GM23248 (cell line): Measurements from ENCODE around the gene PPIP5K2. TPM values are rescaled to one million over a fixed set of nuclear protein-coding genes. Genes with fewer than 3 reads are reported as not detected.
A peak's percentile ranks its signal among the peaks of the same experiment; 100 is the strongest.
"Not testable (repeated sequence)": the region's sequence is repeated elsewhere in the genome, so short reads cannot be mapped to it uniquely, and the experiment has no call there.

Source experiments
- DNase-seq: peaks from one replicate; pipeline ENCODE4 v3.0.0-alpha.2; 2015
- H2AFZ ChIP-seq: fragments of 200-600 bp; sonication (generic); 2 replicates; pipeline ENCODE4 v1.6.1; 2016; ENCODE audit warnings: antibody characterized with exemption
- H3F3A ChIP-seq: fragments of 200-600 bp; sonication (generic); 2 replicates; pipeline ENCODE4 v1.6.1; 2016; ENCODE audit warnings: mild to moderate bottlenecking, antibody characterized with exemption, mixed run types; ENCODE audit not compliant: insufficient read depth
- H3K27ac ChIP-seq: fragments of 200-600 bp; sonication (generic); 2 replicates; pipeline ENCODE4 v1.5.1; 2016; ENCODE audit warnings: mild to moderate bottlenecking
- H3K27me3 ChIP-seq: fragments of 200-600 bp; sonication (generic); replicated peaks from 2 replicates; pipeline ENCODE4 v1.6.1; 2016; ENCODE audit warnings: mild to moderate bottlenecking; ENCODE audit not compliant: insufficient read depth
- H3K36me3 ChIP-seq: fragments of 200-600 bp; sonication (generic); 2 replicates; pipeline ENCODE4 v1.6.1; 2016; ENCODE audit warnings: low read depth, mild to moderate bottlenecking
- H3K4me1 ChIP-seq: fragments of 200-600 bp; sonication (generic); 2 replicates; pipeline ENCODE4 v1.6.1; 2016; ENCODE audit warnings: mild to moderate bottlenecking; ENCODE audit not compliant: insufficient read depth
- H3K4me2 ChIP-seq: fragments of 200-600 bp; sonication (generic); one replicate; pipeline ENCODE4 v1.6.1; 2016; ENCODE audit warnings: mild to moderate bottlenecking; ENCODE audit not compliant: unreplicated experiment
- H3K4me3 ChIP-seq: fragments of 200-600 bp; sonication (generic); 2 replicates; pipeline ENCODE4 v1.5.1; 2016; ENCODE audit warnings: mild to moderate bottlenecking
- H3K79me2 ChIP-seq: fragments of 200-600 bp; sonication (generic); 2 replicates; pipeline ENCODE4 v1.6.1; 2016; ENCODE audit warnings: mild to moderate bottlenecking; ENCODE audit not compliant: insufficient read depth
- H3K9ac ChIP-seq: fragments of 200-600 bp; sonication (generic); 2 replicates; pipeline ENCODE4 v1.6.1; 2016; ENCODE audit warnings: mild to moderate bottlenecking
- H3K9me2 ChIP-seq: fragments of 200-600 bp; sonication (generic); 2 replicates; pipeline ENCODE4 v1.6.1; 2016; ENCODE audit warnings: mixed run types, mild to moderate bottlenecking, moderate library complexity; ENCODE audit not compliant: insufficient read depth
- H3K9me3 ChIP-seq: fragments of 200-600 bp; sonication (generic); one replicate; pipeline ENCODE4 v1.6.1; 2017; ENCODE audit warnings: low read depth
- H4K20me1 ChIP-seq: fragments of 200-600 bp; sonication (generic); 2 replicates; pipeline ENCODE4 v1.6.0; 2016; ENCODE audit not compliant: insufficient read depth
- EZH2 ChIP-seq: fragments of 200-600 bp; sonication (generic); IDR thresholded peaks from 2 replicates; pipeline ENCODE4 v1.6.1; 2018; ENCODE audit warnings: antibody characterized with exemption, mild to moderate bottlenecking; ENCODE audit not compliant: insufficient read depth, poor library complexity, severe bottlenecking
- EZH2phosphoT487 ChIP-seq: fragments of 200-600 bp; sonication (generic); IDR thresholded peaks from 2 replicates; pipeline ENCODE4 v1.6.1; 2018; ENCODE audit warnings: antibody characterized with exemption, moderate library complexity, mild to moderate bottlenecking, low read depth; ENCODE audit not compliant: insufficient read depth
- WGBS, 2 experiments: methylation state at CpG; one replicate each; pipeline ENCODE4 v1.1.6; 2015 to 2017; ENCODE audit warnings: low lambda C conversion rate in 2 of 2, low coverage in 1 of 2; ENCODE audit errors: missing lambda C conversion rate in 2 of 2; 5-methylcytosine and 5-hydroxymethylcytosine counted together
- in situ Hi-C: fragments of 300-500 bp; cut with MboI; formaldehyde crosslinking; loops from 2 replicates; pipeline ENCODE4 v1.15.0; 2020
- polyA plus RNA-seq: library from polyadenylated mRNA; unstranded; fragments of >200 nt; fragmentation: Nextera tagmentation; extraction: Ambion mirVana; gene quantifications from 2 replicates; pipeline ENCODE4 v1.2.1, GENCODE V29; 2016
- total RNA-seq: library from RNA; depleted of rRNA; stranded (reverse); fragments of >200 nt; shearing (Covaris generic); gene quantifications from 2 replicates; pipeline ENCODE4 v1.2.3, GENCODE V29; 2014

PPIP5K2 gene
- total and polyA plus RNA-seq, 2 experiments from 2014 or later = 47.5 to 65.6 TPM

DNA sequence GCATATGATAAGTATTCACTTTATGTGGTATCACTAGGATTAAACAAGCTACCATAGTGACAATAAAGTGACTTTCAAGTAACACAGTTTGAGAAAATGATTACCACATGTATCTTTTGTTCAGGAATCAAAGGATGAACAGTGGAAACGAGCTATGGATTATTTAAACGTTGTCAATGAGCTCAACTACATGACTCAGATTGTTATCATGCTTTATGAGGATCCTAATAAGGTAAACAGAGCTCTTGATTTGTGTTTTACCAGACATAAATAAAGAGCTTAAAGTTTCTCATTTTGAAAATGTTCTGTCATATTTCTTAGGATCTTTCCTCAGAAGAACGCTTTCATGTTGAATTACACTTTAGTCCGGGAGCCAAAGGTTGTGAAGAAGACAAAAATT lies 57.4 kb downstream of the PPIP5K2 start:
- no peaks in the 10 kb centered on the region for H3K9me2 ChIP-seq
- no peaks in the 10 kb centered on the region for H4K20me1 ChIP-seq
- no peak overlapping the region for H3K4me3 ChIP-seq
- H3K79me2 ChIP-seq = no peaks in the 10 kb centered on the region
- TF ChIP-seq EZH2 (no peak), EZH2phosphoT487 (no peak)
- no peaks in the 10 kb centered on the region for H3F3A ChIP-seq
- H3K27ac ChIP-seq = no peak overlapping the region
- no peaks in the 10 kb centered on the region for H3K27me3 ChIP-seq
- DNase-seq = no peak
- 72 to 73% methylated on average over 4 of the region's 4 CpGs for WGBS, 2 experiments
- no peaks in the 10 kb centered on the region for H3K4me1 ChIP-seq
- no peak overlapping the region for H3K9ac ChIP-seq
- no peak overlapping the region for H2AFZ ChIP-seq
- in situ Hi-C loops = no loop called here
- H3K9me3 ChIP-seq = no peaks in the 10 kb centered on the region
- no peak overlapping the region for H3K4me2 ChIP-seq
- peaks cover 36% of the 10 kb centered on the region for H3K36me3 ChIP-seq

DNA sequence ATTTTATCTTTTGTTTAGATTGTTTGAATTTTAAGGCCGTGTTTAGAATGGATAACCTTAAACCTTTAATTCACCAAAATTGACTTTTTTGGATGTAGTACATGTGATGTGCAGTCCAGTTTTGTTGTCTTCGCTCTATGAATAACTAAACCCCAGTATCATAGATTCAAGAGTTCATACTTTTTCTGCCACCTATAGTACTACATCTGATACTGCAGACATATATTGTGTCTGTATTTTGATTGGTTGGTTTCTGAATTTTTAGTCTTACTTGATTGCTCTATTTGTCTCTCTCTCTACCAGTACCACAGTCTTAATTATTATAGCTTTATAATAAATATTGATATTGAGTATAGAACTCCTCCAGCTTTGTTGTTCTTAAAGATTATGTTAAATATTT lies 58.1 kb downstream of the PPIP5K2 start:
- H3K27ac ChIP-seq = no peak overlapping the region
- TF ChIP-seq EZH2 = no peak
- TF ChIP-seq EZH2phosphoT487 = no peak
- WGBS, 2 experiments = 92 to 96% methylated on average over 2 of the region's 2 CpGs
- H3K9ac ChIP-seq = no peak overlapping the region
- no peak overlapping the region for H3K4me2 ChIP-seq
- in situ Hi-C loops = no loop called here
- no peaks in the 10 kb centered on the region for H3K27me3 ChIP-seq
- no peak overlapping the region for H2AFZ ChIP-seq
- no peaks in the 10 kb centered on the region for H4K20me1 ChIP-seq
- H3K4me3 ChIP-seq = no peak overlapping the region
- DNase-seq = peak; percentile 2
- H3K4me1 ChIP-seq = no peaks in the 10 kb centered on the region
- H3K36me3 ChIP-seq = peaks cover 36% of the 10 kb centered on the region
- H3K79me2 ChIP-seq = no peaks in the 10 kb centered on the region
- H3F3A ChIP-seq = no peaks in the 10 kb centered on the region
- H3K9me3 ChIP-seq = no peaks in the 10 kb centered on the region
- no peaks in the 10 kb centered on the region for H3K9me2 ChIP-seq

DNA sequence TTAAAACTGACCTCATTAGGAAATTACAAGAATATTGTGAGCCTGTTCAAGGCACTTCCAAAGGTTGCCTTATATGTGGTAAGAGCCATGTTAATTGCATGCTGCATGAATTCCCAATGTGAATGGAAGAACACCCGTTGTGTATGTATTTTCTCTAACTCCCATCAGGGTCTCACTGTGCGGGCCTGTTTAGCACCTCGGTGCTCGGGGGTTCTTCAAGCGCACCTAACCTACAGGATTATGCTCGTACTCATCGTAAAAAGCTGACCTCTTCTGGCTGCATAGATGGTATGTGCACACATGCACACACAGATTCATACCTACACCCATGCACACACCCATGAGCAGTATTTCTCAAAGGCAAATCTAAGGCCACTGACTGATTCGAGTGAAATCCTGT lies 66.1 kb downstream of the PPIP5K2 start:
- Histone ChIP-seq H2AFZ (no peak overlapping the region), H3K9ac (no peak overlapping the region), H4K20me1 (no peaks in the 10 kb centered on the region), H3K27ac (no peak overlapping the region), H3K9me2 (no peaks in the 10 kb centered on the region), H3K4me2 (no peak overlapping the region), H3K4me1 (no peaks in the 10 kb centered on the region), H3K9me3 (no peaks in the 10 kb centered on the region), H3K79me2 (no peaks in the 10 kb centered on the region), H3K36me3 (peaks cover 50% of the 10 kb centered on the region), H3K27me3 (no peaks in the 10 kb centered on the region), H3F3A (no peaks in the 10 kb centered on the region), H3K4me3 (no peak overlapping the region)
- DNase-seq = no peak
- in situ Hi-C loops = no loop called here
- 96 to 99% methylated on average over 8 of the region's 8 CpGs for WGBS, 2 experiments
- TF ChIP-seq EZH2 (no peak), EZH2phosphoT487 (no peak)

DNA sequence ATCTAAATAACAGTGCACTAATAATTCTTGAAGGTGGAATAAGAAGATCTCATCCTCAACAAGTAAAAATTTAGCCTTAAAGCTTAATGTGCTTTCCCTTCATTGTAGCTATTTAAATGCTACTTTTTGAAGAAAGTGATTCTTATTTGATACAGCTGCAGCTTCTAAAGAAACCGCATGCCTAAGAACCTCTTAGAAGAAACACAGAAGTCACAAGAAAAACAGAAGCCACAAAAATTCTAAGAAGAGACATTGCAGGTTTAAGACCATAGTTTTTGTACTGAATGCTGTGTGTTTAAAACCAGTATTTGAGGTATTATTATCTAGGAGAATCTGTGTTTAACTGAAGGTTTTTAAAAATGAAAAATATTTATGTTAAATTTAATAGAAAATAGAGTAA lies 68.3 kb downstream of the PPIP5K2 start:
- no peak overlapping the region for H3K9ac ChIP-seq
- no peak overlapping the region for H2AFZ ChIP-seq
- 66 to 75% methylated on average over 1 of the region's 1 CpG for WGBS, 2 experiments
- no peak for DNase-seq
- H3K9me3 ChIP-seq = no peaks in the 10 kb centered on the region
- H3K4me2 ChIP-seq = no peak overlapping the region
- no peaks in the 10 kb centered on the region for H3K9me2 ChIP-seq
- no peak overlapping the region for H3K4me3 ChIP-seq
- no peaks in the 10 kb centered on the region for H3K27me3 ChIP-seq
- H3F3A ChIP-seq = no peaks in the 10 kb centered on the region
- peaks cover 50% of the 10 kb centered on the region for H3K36me3 ChIP-seq
- H4K20me1 ChIP-seq = no peaks in the 10 kb centered on the region
- no peaks in the 10 kb centered on the region for H3K79me2 ChIP-seq
- H3K27ac ChIP-seq = no peak overlapping the region
- no peaks in the 10 kb centered on the region for H3K4me1 ChIP-seq
- in situ Hi-C loops = no loop called here
- no peak for TF ChIP-seq EZH2phosphoT487
- TF ChIP-seq EZH2 = no peak

DNA sequence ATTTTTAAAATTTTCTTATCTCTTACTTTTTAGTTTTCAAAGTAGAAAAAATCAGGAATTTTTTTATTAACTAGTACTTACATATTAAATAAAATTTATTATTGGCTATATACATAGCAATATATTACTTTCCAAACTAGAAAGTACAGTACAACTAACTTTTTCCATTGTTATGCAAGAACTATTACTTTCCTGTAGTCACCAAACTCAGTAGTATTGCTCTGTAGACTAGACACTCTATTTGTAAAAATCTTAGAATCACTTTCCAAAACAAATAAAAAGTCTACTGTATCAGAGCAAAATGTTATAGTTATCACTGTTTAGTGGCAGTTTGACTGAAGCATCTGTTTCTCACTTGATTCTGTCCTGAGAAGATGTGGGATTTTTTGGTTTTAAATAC lies 83.1 kb downstream of the PPIP5K2 start:
- Histone ChIP-seq H3K79me2 (no peaks in the 10 kb centered on the region), H3K36me3 (0 out of 2 replicates have a peak, but pooled peaks cover 22% of the 10 kb centered on the region)
- TF ChIP-seq EZH2phosphoT487 (no peak), EZH2 (no peak)

DNA sequence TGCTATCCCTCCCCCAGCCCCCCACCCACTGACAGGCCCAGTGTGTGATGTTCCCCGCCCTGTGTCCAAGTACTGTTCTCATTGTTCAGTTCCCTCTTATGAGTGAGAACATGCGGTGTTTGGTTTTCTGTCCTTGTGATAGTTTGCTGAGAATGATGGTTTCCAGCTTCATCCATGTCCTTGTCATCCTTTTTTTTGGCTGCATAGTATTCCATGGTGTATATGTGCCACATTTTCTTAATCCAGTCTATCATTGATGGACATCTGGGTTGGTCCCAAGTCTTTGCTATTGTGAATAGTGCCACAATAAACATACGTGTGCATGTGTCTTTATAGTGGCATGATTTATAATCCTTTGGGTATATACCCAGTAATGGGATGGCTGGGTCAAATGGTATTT lies 84.9 kb downstream of the PPIP5K2 start:
- DNase-seq, H3K79me2 ChIP-seq, H3K4me3 ChIP-seq, H3K9me3 ChIP-seq, H3K4me2 ChIP-seq, H3K27me3 ChIP-seq, H3K4me1 ChIP-seq, H3K9me2 ChIP-seq, H4K20me1 ChIP-seq, in situ Hi-C loops, H3K27ac ChIP-seq, H3K9ac ChIP-seq, H3F3A ChIP-seq, H2AFZ ChIP-seq: not testable (repeated sequence)
- H3K36me3 ChIP-seq = 0 out of 2 replicates have a peak, but pooled peaks cover 17% of the 10 kb centered on the region
- WGBS, 2 experiments = 94 to 98% methylated on average over 3 of the region's 3 CpGs

More for the DNA sequence above, 83.1 kb downstream of the PPIP5K2 start:
- Histone ChIP-seq H3K4me3 (no peak overlapping the region), H3K27ac (no peak overlapping the region), H3K9ac (no peak overlapping the region), H4K20me1 (no peaks in the 10 kb centered on the region), H3K9me2 (no peaks in the 10 kb centered on the region), H3K27me3 (no peaks in the 10 kb centered on the region), H3K4me1 (peaks cover 5% of the 10 kb centered on the region), H3K4me2 (no peak overlapping the region), H3K9me3 (no peaks in the 10 kb centered on the region), H2AFZ (no peak overlapping the region), H3F3A (no peaks in the 10 kb centered on the region)
- no peak for DNase-seq
- in situ Hi-C loops = no loop called here
